NCI-H446 treated with DMSO at 0.1 percent for 48 hours (cell line): ENCODE results near the gene PMPCA.
"Not testable (repeated sequence)": the region's sequence is repeated elsewhere in the genome, so short reads cannot be mapped to it uniquely, and the experiment has no call there.

ENCODE experiments used
- DNase-seq: peaks from one replicate; lab custom pipeline; 2025; lab: John Stamatoyannopoulos, UW

Gene PMPCA

GRCh38 chr9:136394312-136395019, 16.0 kb upstream of the PMPCA start:
- no peak for DNase-seq

GRCh38 chr9:136395020-136395340, 15.5 kb upstream of the PMPCA start:
- DNase-seq = no peak

- DNase-seq = no peak
Observed at GRCh38 chr9:136395345-136396218, 14.9 kb upstream of the PMPCA start.

- no peak for DNase-seq
Observed at GRCh38 chr9:136396219-136396515, 14.3 kb upstream of the PMPCA start.

GRCh38 chr9:136397643-136398042, 12.8 kb upstream of the PMPCA start:
- DNase-seq = no peak

GRCh38 chr9:136398286-136398685, 12.2 kb upstream of the PMPCA start:
- DNase-seq = no peak

- DNase-seq = no peak
Observed at GRCh38 chr9:136399176-136400037, 11.1 kb upstream of the PMPCA start.

- DNase-seq = peak; percentile 43
Observed at GRCh38 chr9:136400038-136400834, 10.2 kb upstream of the PMPCA start, which contains the start of gene SNAPC4. SNAPC4 (minus strand) TSS chr9:136400170; CDS start chr9:136398428, 1,742 bp downstream.

GRCh38 chr9:136401173-136401922, 9.1 kb upstream of the PMPCA start:
- no peak for DNase-seq

- no peak for DNase-seq
Observed at GRCh38 chr9:136402067-136402466, 8.4 kb upstream of the PMPCA start.

GRCh38 chr9:136403538-136403914, 6.9 kb upstream of the PMPCA start:
- no peak for DNase-seq

- no peak for DNase-seq
Observed at GRCh38 chr9:136403915-136404800, 6.3 kb upstream of the PMPCA start.

GRCh38 chr9:136404801-136405136, 5.7 kb upstream of the PMPCA start:
- DNase-seq = no peak

- DNase-seq = no peak
Observed at GRCh38 chr9:136405481-136405880, 5.0 kb upstream of the PMPCA start.

GRCh38 chr9:136405904-136406303, 4.6 kb upstream of the PMPCA start:
- DNase-seq = not testable (repeated sequence)

GRCh38 chr9:136407061-136407460, 3.4 kb upstream of the PMPCA start:
- DNase-seq = not testable (repeated sequence)

GRCh38 chr9:136407911-136408310, 2.5 kb upstream of the PMPCA start:
- DNase-seq = no peak

- DNase-seq = no peak
Observed at GRCh38 chr9:136409557-136410455, 652 bp upstream of the PMPCA start.

GRCh38 chr9:136411378-136411777, 920 bp downstream of the PMPCA start:
- DNase-seq = no peak
